SK-N-SH (cell line): ENCODE results near the gene COPS7A. TPM values are rescaled to one million over a fixed set of nuclear protein-coding genes. Genes with fewer than 3 reads are reported as not detected.

Experiments used
- CTCF ChIA-PET: fragments of 300-600, 350-600 bp; formaldehyde crosslinking; extraction: SDS; loops from one replicate; lab custom pipeline; 2021; lab: Yijun Ruan, JAX
- POLR2A ChIA-PET: fragments of 350-600 bp; sonication (Branson Sonifier 250); formaldehyde crosslinking; extraction: SDS; loops from one replicate; lab custom pipeline; 2020; ENCODE audit warnings: antibody characterized with exemption, inconsistent platforms; lab: Yijun Ruan, JAX
- DNase-seq: peaks from one replicate; pipeline ENCODE4 v3.0.0; 2012
- H2AFZ ChIP-seq: fragments of 200-600 bp; sonication (generic); 2 replicates; pipeline ENCODE4 v1.8.1; 2016; ENCODE audit warnings: antibody characterized with exemption, mild to moderate bottlenecking, low read depth
- H3F3A ChIP-seq: fragments of 200-600 bp; sonication (generic); replicated peaks from 2 replicates; pipeline ENCODE3; 2016; ENCODE audit warnings: antibody characterized with exemption, mild to moderate bottlenecking; ENCODE audit not compliant: insufficient read depth
- H3K27ac ChIP-seq, 2 experiments: fragments of 200-500 bp in 1 of 2; fragments of 200-600 bp in 1 of 2; sonication (Bioruptor generic) in 1 of 2; sonication (generic), shearing (Covaris generic) in 1 of 2; 2 replicates each; pipeline versions ENCODE4 v1.5.1 to v1.6.1; 2014 to 2016; ENCODE audit warnings: low read depth in 2 of 2, inconsistent platforms in 1 of 2, low read length in 1 of 2, mild to moderate bottlenecking in 1 of 2, mixed read lengths in 1 of 2
- H3K27me3 ChIP-seq: fragments of 200-600 bp; sonication (generic), shearing (Covaris generic); 2 replicates; pipeline ENCODE4 v1.6.1; 2016; ENCODE audit warnings: mixed run types; ENCODE audit not compliant: insufficient read depth
- H3K36me3 ChIP-seq, 2 experiments: fragments of 200-500 bp in 1 of 2; fragments of 200-600 bp in 1 of 2; sonication (Bioruptor generic) in 1 of 2; sonication (generic) in 1 of 2; replicated peaks in 1 of 2; 2 replicates each; pipeline versions ENCODE3 to v1.5.1; 2014 to 2016; ENCODE audit warnings: low read length in 1 of 2, mild to moderate bottlenecking in 1 of 2; ENCODE audit not compliant: insufficient read depth in 2 of 2, control insufficient read depth in 1 of 2
- H3K4me1 ChIP-seq, 2 experiments: fragments of 200-500 bp in 1 of 2; fragments of 200-600 bp in 1 of 2; sonication (Bioruptor generic) in 1 of 2; sonication (generic), shearing (Covaris generic) in 1 of 2; 2 replicates each; pipeline versions ENCODE4 v1.5.1 to v1.6.1; 2014 to 2016; ENCODE audit warnings: low read depth in 1 of 2, low read length in 1 of 2, mixed run types in 1 of 2; ENCODE audit not compliant: insufficient read depth in 2 of 2, control insufficient read depth in 1 of 2
- H3K4me2 ChIP-seq: fragments of 200-600 bp; sonication (generic), shearing (Covaris generic); 2 replicates; pipeline ENCODE4 v1.6.1; 2017; ENCODE audit warnings: mixed run types
- H3K4me3 ChIP-seq, 2 experiments: fragments of 200-500 bp in 1 of 2; fragments of 200-600 bp in 1 of 2; sonication (Bioruptor generic) in 1 of 2; sonication (generic), shearing (Covaris generic) in 1 of 2; 2 replicates each; pipeline versions ENCODE4 v1.5.1 to v1.8.1; 2014 to 2016; ENCODE audit warnings: low read depth in 2 of 2, inconsistent platforms in 1 of 2, low read length in 1 of 2, mild to moderate bottlenecking in 1 of 2, mixed read lengths in 1 of 2, moderate library complexity in 1 of 2
- H3K79me2 ChIP-seq: fragments of 200-600 bp; sonication (generic); 2 replicates; pipeline ENCODE4 v1.8.1; 2017; ENCODE audit warnings: mild to moderate bottlenecking; ENCODE audit not compliant: insufficient read depth
- H3K9ac ChIP-seq: fragments of 200-600 bp; sonication (generic); 2 replicates; pipeline ENCODE4 v1.6.1; 2017; ENCODE audit warnings: mixed run types
- H3K9me2 ChIP-seq: fragments of 200-600 bp; sonication (generic); 2 replicates; pipeline ENCODE4 v1.6.1; 2017; ENCODE audit warnings: mixed run types
- H3K9me3 ChIP-seq: fragments of 200-600 bp; sonication (generic); 2 replicates; pipeline ENCODE4 v1.6.1; 2017; ENCODE audit warnings: mixed run types, mild to moderate bottlenecking, moderate library complexity
- H4K20me1 ChIP-seq: fragments of 200-600 bp; sonication (generic); 2 replicates; pipeline ENCODE4 v1.6.1; 2017; ENCODE audit warnings: mild to moderate bottlenecking, mixed run types; ENCODE audit not compliant: insufficient read depth
- ELF1 ChIP-seq: IDR thresholded peaks from 2 replicates; pipeline ENCODE4 v1.4.0; 2012
- EP300 ChIP-seq, 2 experiments: IDR thresholded peaks; 2 replicates each; pipeline versions ENCODE4 v1.4.0 to v1.6.1; 2012; ENCODE audit warnings: borderline replicate concordance in 1 of 2, low read depth in 1 of 2, low read length in 1 of 2
- EZH2phosphoT487 ChIP-seq: fragments of 200-600 bp; sonication (generic); IDR thresholded peaks from 2 replicates; pipeline ENCODE4 v1.6.1; 2017; ENCODE audit warnings: low read depth, mixed run types, mild to moderate bottlenecking, antibody characterized with exemption, moderate library complexity, borderline replicate concordance
- FOXJ3 ChIP-seq: sonication (generic); formaldehyde crosslinking; IDR thresholded peaks from 2 replicates; pipeline ENCODE4 v1.5.1; 2020; ENCODE audit warnings: mild to moderate bottlenecking, missing genetic modification reagents
- FOXM1 ChIP-seq: IDR thresholded peaks from 2 replicates; pipeline ENCODE4 v1.4.0; 2012; ENCODE audit warnings: low read depth, mild to moderate bottlenecking
- JUND ChIP-seq: IDR thresholded peaks from 2 replicates; pipeline ENCODE4 v1.4.0; 2012
- MEF2A ChIP-seq: IDR thresholded peaks from 2 replicates; pipeline ENCODE4 v1.4.0; 2012; ENCODE audit warnings: low read depth, borderline replicate concordance
- MXI1 ChIP-seq: IDR thresholded peaks from 2 replicates; pipeline ENCODE4 v1.6.1; 2012; ENCODE audit warnings: mild to moderate bottlenecking, low read depth, low read length, improper control_type of control experiment
- POLR2AphosphoS5 ChIP-seq: IDR thresholded peaks from 2 replicates; pipeline ENCODE4 v1.6.1; 2012; ENCODE audit warnings: low read depth, low read length
- RAD21 ChIP-seq: IDR thresholded peaks from 2 replicates; pipeline ENCODE4 v1.6.1; 2012; ENCODE audit warnings: mild to moderate bottlenecking, low read length
- RFX5 ChIP-seq: IDR thresholded peaks from 2 replicates; pipeline ENCODE4 v1.6.1; 2012; ENCODE audit warnings: mild to moderate bottlenecking, improper control_type of control experiment, low read length
- WGBS: methylation state at CpG from one replicate; pipeline ENCODE4 v1.1.6; 2017; ENCODE audit warnings: low lambda C conversion rate; 5-methylcytosine and 5-hydroxymethylcytosine counted together
- polyA plus RNA-seq, 3 experiments: library from polyadenylated mRNA; depleted of rRNA; stranded (reverse); fragments of >200 nt; gene quantifications; 2 replicates each; pipeline ENCODE4 v1.2.3, GENCODE V29; 2012
- small RNA-seq, 7 experiments: library from RNA; depleted of rRNA; stranded (forward); fragments of <200 nt; gene quantifications; one replicate each; pipeline ENCODE3, GENCODE V24; 2012
- TF ChIP-seq, protein P1 (sequence below): fragments of 200-600 bp; sonication (generic); IDR thresholded peaks from 2 replicates; pipeline ENCODE4 v1.6.1; 2017; ENCODE audit warnings: antibody characterized with exemption, mild to moderate bottlenecking, moderate library complexity
- TF ChIP-seq, protein P2 (sequence below): fragments of 150-350 bp; IDR thresholded peaks from 2 replicates; pipeline ENCODE4 v1.6.1; 2017; ENCODE audit warnings: antibody characterized with exemption, low read length, low read depth, borderline replicate concordance

The COPS7A gene
- polyA plus RNA-seq, 1 of the 3 experiments (the other 2 are of a cell fraction): 191 TPM

DNA sequence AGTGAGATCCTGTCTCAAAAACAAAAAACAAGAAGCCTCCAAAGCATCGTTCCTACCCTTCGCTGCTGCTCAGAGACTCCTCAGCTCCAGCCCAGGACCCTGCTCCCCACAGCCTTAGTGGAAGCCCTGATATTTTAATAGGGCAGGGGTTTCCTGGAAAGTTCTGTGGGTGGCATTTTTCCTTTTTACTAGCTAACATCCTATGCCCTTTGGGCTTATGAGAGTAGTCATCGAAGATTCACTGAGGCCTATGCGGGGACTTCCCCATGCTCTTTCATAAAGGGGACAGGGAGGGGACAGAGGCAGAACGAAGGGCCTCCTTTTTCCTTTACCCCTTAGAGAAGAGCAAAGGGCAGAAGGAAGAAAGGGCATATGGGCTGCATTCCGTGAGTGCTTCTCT is 56.7 kb downstream of the COPS7A start:
- POLR2A ChIA-PET: interaction anchor here (1.3 kb wide), 1 partner anchor 27 kb away, joined by 4 read pairs; no protein-coding TSS in a partner anchor

More for the DNA sequence above, 56.7 kb downstream of the COPS7A start:
- H3K9me3 ChIP-seq: no peaks in the 10 kb centered on the region
- no peak overlapping the region for H3K4me3 ChIP-seq
- 90% methylated on average over 6 of the region's 6 CpGs for WGBS
- CTCF ChIA-PET: interaction anchor here (0.7 to 7.7 kb wide), 11 partner anchors 9 to 89 kb away, joined by 3 to 91 read pairs (median 4); partner anchors contain the start of genes CD4, GPR162, MLF2 and PTMS
- no peak overlapping the region for H3K27ac ChIP-seq
- no peak for DNase-seq
- H3K79me2 ChIP-seq: no peaks in the 10 kb centered on the region
- H3K9me2 ChIP-seq: no peaks in the 10 kb centered on the region
- no peak for TF ChIP-seq RFX5
- TF ChIP-seq ELF1: no peak
- TF ChIP-seq MXI1: no peak
- TF ChIP-seq FOXM1: no peak
- no peak for TF ChIP-seq MEF2A
- TF ChIP-seq RAD21: no peak
- TF ChIP-seq, protein P1, sequence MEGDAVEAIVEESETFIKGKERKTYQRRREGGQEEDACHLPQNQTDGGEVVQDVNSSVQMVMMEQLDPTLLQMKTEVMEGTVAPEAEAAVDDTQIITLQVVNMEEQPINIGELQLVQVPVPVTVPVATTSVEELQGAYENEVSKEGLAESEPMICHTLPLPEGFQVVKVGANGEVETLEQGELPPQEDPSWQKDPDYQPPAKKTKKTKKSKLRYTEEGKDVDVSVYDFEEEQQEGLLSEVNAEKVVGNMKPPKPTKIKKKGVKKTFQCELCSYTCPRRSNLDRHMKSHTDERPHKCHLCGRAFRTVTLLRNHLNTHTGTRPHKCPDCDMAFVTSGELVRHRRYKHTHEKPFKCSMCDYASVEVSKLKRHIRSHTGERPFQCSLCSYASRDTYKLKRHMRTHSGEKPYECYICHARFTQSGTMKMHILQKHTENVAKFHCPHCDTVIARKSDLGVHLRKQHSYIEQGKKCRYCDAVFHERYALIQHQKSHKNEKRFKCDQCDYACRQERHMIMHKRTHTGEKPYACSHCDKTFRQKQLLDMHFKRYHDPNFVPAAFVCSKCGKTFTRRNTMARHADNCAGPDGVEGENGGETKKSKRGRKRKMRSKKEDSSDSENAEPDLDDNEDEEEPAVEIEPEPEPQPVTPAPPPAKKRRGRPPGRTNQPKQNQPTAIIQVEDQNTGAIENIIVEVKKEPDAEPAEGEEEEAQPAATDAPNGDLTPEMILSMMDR: no peak
- no peak for TF ChIP-seq JUND
- TF ChIP-seq, protein P2, sequence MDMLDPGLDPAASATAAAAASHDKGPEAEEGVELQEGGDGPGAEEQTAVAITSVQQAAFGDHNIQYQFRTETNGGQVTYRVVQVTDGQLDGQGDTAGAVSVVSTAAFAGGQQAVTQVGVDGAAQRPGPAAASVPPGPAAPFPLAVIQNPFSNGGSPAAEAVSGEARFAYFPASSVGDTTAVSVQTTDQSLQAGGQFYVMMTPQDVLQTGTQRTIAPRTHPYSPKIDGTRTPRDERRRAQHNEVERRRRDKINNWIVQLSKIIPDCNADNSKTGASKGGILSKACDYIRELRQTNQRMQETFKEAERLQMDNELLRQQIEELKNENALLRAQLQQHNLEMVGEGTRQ: no peak
- no peak for TF ChIP-seq FOXJ3 (CRISPR knock-in tag)
- no peak for TF ChIP-seq POLR2AphosphoS5
- TF ChIP-seq EZH2phosphoT487: no peak
- no peak for TF ChIP-seq EP300 (IDR thresholded peaks at IDR 0.05; ENCODE audit: borderline replicate concordance in 1 of 2, low read depth in 1 of 2, low read length in 1 of 2)
- peaks cover 7% of the 10 kb centered on the region for H3F3A ChIP-seq
- H3K9ac ChIP-seq: no peak overlapping the region
- no peaks in the 10 kb centered on the region for H3K27me3 ChIP-seq
- H2AFZ ChIP-seq: no peak overlapping the region
- H4K20me1 ChIP-seq: no peaks in the 10 kb centered on the region
- peaks cover 0 to 8% of the 10 kb centered on the region in 2 experiments; a peak in 1 of 4 replicates for H3K4me1 ChIP-seq
- H3K4me2 ChIP-seq: no peak overlapping the region
- H3K36me3 ChIP-seq: peaks cover 3 to 4% of the 10 kb centered on the region in 2 experiments

Small RNAs within 50 kb of the gene (small RNA-seq; reads per million reads assigned to genes)
- gene RNU6-781P: 0 reads per million in 7 experiments

Other genes with a start within 250 kb of the COPS7A start
- 189 and 195 TPM in 2 replicates for gene MRPL51, start 230.8 kb upstream of the COPS7A start, polyA plus RNA-seq (2012; rRNA removed)
- 39.8 and 46.9 TPM in 2 replicates for gene NCAPD2, start 229.9 kb upstream of the COPS7A start, polyA plus RNA-seq (2012; rRNA removed)
- 7,875 and 8,077 TPM in 2 replicates for gene GAPDH, start 189.5 kb upstream of the COPS7A start, polyA plus RNA-seq (2012; rRNA removed)
- 50.1 and 50.6 TPM in 2 replicates for gene IFFO1, start 168.0 kb upstream of the COPS7A start, polyA plus RNA-seq (2012; rRNA removed)
- gene NOP2, start 155.8 kb upstream of the COPS7A start, polyA plus RNA-seq (2012; rRNA removed): 64.5 and 76.2 TPM in 2 replicates
- 85.5 and 90.5 TPM in 2 replicates for gene CHD4, start 116.7 kb upstream of the COPS7A start, polyA plus RNA-seq (2012; rRNA removed)
- gene LPAR5, start 88.1 kb upstream of the COPS7A start, polyA plus RNA-seq (2012; rRNA removed): 0.03 and 0.05 TPM in 2 replicates
- gene ACRBP, start 76.6 kb upstream of the COPS7A start, polyA plus RNA-seq (2012; rRNA removed): 0.71 and 0.88 TPM in 2 replicates
- 96.5 and 163 TPM in 2 replicates for gene ING4, start 60.9 kb upstream of the COPS7A start, polyA plus RNA-seq (2012; rRNA removed)
- 64.9 and 80.4 TPM in 2 replicates for gene ZNF384, start 34.7 kb upstream of the COPS7A start, polyA plus RNA-seq (2012; rRNA removed)
- gene PIANP, start 23.2 kb upstream of the COPS7A start, polyA plus RNA-seq (2012; rRNA removed): 5.9 and 9.9 TPM in 2 replicates
- gene MLF2, start 29.1 kb downstream of the COPS7A start, polyA plus RNA-seq (2012; rRNA removed): 535 and 624 TPM in 2 replicates
- 391 and 661 TPM in 2 replicates for gene PTMS, start 42.3 kb downstream of the COPS7A start, polyA plus RNA-seq (2012; rRNA removed)
- 0.72 and 1.1 TPM in 2 replicates for gene LAG3, start 48.5 kb downstream of the COPS7A start, polyA plus RNA-seq (2012; rRNA removed)
- gene CD4, start 65.5 kb downstream of the COPS7A start, polyA plus RNA-seq (2012; rRNA removed): 0.02 TPM in 1 of 2 replicates, not detected in the other
- 16.4 and 18.6 TPM in 2 replicates for gene GPR162, start 97.8 kb downstream of the COPS7A start, polyA plus RNA-seq (2012; rRNA removed)
- 49.5 and 74.6 TPM in 2 replicates for gene P3H3, start 104.4 kb downstream of the COPS7A start, polyA plus RNA-seq (2012; rRNA removed)
- gene GNB3, start 116.9 kb downstream of the COPS7A start, polyA plus RNA-seq (2012; rRNA removed): 12.9 and 13.8 TPM in 2 replicates
- 33.0 and 34.0 TPM in 2 replicates for gene CDCA3, start 127.2 kb downstream of the COPS7A start, polyA plus RNA-seq (2012; rRNA removed)
- 97.2 and 100 TPM in 2 replicates for gene USP5, start 128.1 kb downstream of the COPS7A start, polyA plus RNA-seq (2012; rRNA removed)
- 1,175 and 1,316 TPM in 2 replicates for gene TPI1, start 143.5 kb downstream of the COPS7A start, polyA plus RNA-seq (2012; rRNA removed)
- gene SPSB2, start 149.3 kb downstream of the COPS7A start, polyA plus RNA-seq (2012; rRNA removed): 16.9 and 19.6 TPM in 2 replicates
- 11.9 TPM in 2 replicates for gene LRRC23, start 180.8 kb downstream of the COPS7A start, polyA plus RNA-seq (2012; rRNA removed)
- 50.6 and 56.9 TPM in 2 replicates for gene ENO2, start 190.5 kb downstream of the COPS7A start, polyA plus RNA-seq (2012; rRNA removed)
- gene ATN1, start 203.9 kb downstream of the COPS7A start, polyA plus RNA-seq (2012; rRNA removed): 18.5 and 29.3 TPM in 2 replicates
- not detected in 2 replicates for gene RNU7-1, start 219.8 kb downstream of the COPS7A start, polyA plus RNA-seq (2012; rRNA removed)
- 560 and 659 TPM in 2 replicates for gene C12orf57, start 220.0 kb downstream of the COPS7A start, polyA plus RNA-seq (2012; rRNA removed)
- 0.12 and 0.18 TPM in 2 replicates for gene PTPN6, start 227.3 kb downstream of the COPS7A start, polyA plus RNA-seq (2012; rRNA removed)
- gene PHB2, start 246.6 kb downstream of the COPS7A start, polyA plus RNA-seq (2012; rRNA removed): 386 and 447 TPM in 2 replicates
- gene EMG1, start 246.9 kb downstream of the COPS7A start, polyA plus RNA-seq (2012; rRNA removed): 77.4 and 82.8 TPM in 2 replicates